Hepatocyte (in vitro differentiated cells): ENCODE data around the gene TAAR2.

Experiments
- EZH2 ChIP-seq: fragments of 200-600 bp; sonication (generic); IDR thresholded peaks from 2 replicates; pipeline ENCODE4 v1.6.1; 2016; ENCODE audit warnings: antibody characterized with exemption, mild to moderate bottlenecking, borderline replicate concordance
- EZH2phosphoT487 ChIP-seq: fragments of 200-600 bp; sonication (generic); IDR thresholded peaks from one replicate; pipeline ENCODE4 v1.6.1; 2018; ENCODE audit warnings: antibody characterized with exemption, mild to moderate bottlenecking, low read depth, moderate library complexity; ENCODE audit not compliant: unreplicated experiment, severe bottlenecking

DNA sequence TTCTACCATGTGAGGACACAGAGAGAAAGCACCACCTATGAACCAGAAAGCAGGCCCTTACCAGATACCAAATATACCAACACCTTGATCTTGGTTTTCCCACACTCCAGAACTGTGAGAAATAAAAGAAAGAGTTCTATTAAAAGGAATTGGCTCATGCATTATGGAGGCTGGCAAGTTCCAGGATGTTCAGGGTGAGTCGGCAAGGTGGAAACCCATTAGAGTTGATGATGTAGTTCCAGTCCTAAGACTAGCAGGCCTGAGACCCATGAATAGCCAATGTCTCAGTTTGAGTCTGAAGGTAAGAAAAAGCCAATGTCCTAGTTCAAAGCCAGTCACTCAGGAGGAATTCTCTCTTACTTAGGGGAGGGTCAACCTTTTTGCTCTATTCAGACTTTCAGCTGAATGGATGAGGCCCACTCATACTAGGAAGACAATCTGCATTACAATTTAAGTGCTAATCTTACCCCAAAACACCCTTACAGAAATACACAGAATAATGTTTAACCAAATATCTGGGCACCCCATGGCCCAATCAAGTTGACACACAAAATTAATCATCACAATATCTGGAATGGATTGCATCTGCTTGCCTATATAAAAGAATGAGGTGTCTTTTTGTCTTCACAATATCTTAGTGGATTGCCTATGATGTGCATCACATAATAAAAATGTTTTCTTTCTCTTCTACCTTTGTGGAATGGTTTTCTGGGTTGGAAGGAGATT lies 40.4 kb upstream of the TAAR2 start:
- TF ChIP-seq EZH2phosphoT487 (no peak), EZH2 (no peak)
